ENCODE results near the gene NDNF. TPM values are rescaled to one million over a fixed set of nuclear protein-coding genes. Genes with fewer than 3 reads are reported as not detected.

The NDNF gene
- polyA plus RNA-seq, 3 donors: not detected

DNA sequence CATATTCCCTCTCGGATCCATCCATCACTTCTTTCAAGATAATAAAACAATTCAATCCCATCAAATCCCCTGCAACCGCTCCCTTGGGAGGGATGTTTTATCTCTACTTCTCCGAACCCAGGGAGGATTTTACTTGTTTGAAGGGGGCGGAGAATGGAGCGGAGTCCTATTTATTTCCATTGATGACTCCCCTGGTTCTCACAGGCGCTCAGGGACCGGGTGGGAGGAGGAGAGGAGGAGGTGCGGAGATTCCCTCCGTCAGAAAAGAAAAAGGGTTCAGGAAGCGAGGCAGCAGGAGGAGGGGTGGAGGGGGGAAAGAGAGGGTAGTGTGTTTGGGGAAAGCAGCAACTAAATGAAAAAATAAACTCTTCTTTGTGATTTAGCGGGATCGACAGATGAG is 2.1 kb downstream of the NDNF start:
- TF ChIP-seq, protein P1, sequence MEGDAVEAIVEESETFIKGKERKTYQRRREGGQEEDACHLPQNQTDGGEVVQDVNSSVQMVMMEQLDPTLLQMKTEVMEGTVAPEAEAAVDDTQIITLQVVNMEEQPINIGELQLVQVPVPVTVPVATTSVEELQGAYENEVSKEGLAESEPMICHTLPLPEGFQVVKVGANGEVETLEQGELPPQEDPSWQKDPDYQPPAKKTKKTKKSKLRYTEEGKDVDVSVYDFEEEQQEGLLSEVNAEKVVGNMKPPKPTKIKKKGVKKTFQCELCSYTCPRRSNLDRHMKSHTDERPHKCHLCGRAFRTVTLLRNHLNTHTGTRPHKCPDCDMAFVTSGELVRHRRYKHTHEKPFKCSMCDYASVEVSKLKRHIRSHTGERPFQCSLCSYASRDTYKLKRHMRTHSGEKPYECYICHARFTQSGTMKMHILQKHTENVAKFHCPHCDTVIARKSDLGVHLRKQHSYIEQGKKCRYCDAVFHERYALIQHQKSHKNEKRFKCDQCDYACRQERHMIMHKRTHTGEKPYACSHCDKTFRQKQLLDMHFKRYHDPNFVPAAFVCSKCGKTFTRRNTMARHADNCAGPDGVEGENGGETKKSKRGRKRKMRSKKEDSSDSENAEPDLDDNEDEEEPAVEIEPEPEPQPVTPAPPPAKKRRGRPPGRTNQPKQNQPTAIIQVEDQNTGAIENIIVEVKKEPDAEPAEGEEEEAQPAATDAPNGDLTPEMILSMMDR (IDR thresholded peaks at IDR 0.05): no peak
- WGBS (ENCODE audit: insufficient coverage): 32% methylated on average over 4 of the region's 12 CpGs
- H3K27me3 Mint-ChIP-seq (ENCODE audit: low read depth in 3 of 3): peaks cover 54 to 70% (median 65%) of the 10 kb centered on the region in 3 donors
- H3K9me3 ChIP-seq (replicated peaks in 1 of 2; ENCODE audit: control insufficient read depth in 1 of 2, insufficient read depth in 1 of 2, low read length in 2 of 2): no peaks in the 10 kb centered on the region
- peaks cover 10 to 11% of the 10 kb centered on the region in 2 donors for H3K36me3 Mint-ChIP-seq
- H3K36me3 ChIP-seq (replicated peaks in 1 of 2; ENCODE audit: control insufficient read depth in 1 of 2, insufficient read depth in 2 of 2, low read length in 2 of 2): no peaks in the 10 kb centered on the region
- no peak overlapping the region for H3K27ac ChIP-seq (ENCODE audit: low read depth in 1 of 2, low read length in 2 of 2)
- peaks cover 0 to 24% (median 14%) of the 10 kb centered on the region in 7 donors for H3K9me3 Mint-ChIP-seq
- no peak overlapping the region for H3K9ac ChIP-seq (ENCODE audit: insufficient read depth, low read length, poor library complexity, severe bottlenecking)
- peaks cover 45 to 77% of the 10 kb centered on the region in 2 donors for H3K27me3 ChIP-seq (ENCODE audit: control insufficient read depth in 2 of 2, insufficient read depth in 2 of 2, low read length in 2 of 2)
- peaks cover 24 to 31% of the 10 kb centered on the region in 2 donors for H3K4me1 ChIP-seq (ENCODE audit: control insufficient read depth in 1 of 2, insufficient read depth in 2 of 2, low read length in 2 of 2)
- peak overlapping the region in 1 of 2 donors; percentile 94 for H3K4me3 Mint-ChIP-seq
- DNase-seq: no peak
- intact Hi-C loops (cut with micrococcal nuclease): no loop called here
- peak overlapping the region in 1 of 3 experiments; percentile 76 for H3K4me3 ChIP-seq (replicated peaks in 1 of 3; ENCODE audit: low read depth in 2 of 3, low read length in 3 of 3)
- H3K79me2 ChIP-seq (ENCODE audit: insufficient read depth, low read length): no peaks in the 10 kb centered on the region
- peak overlapping the region; percentile 6 for H2AFZ ChIP-seq (ENCODE audit: insufficient read depth, low read depth, low read length, poor library complexity, severe bottlenecking)
- H3K27ac Mint-ChIP-seq: no peak overlapping the region
- peak overlapping the region; percentile 88 for H3K4me2 ChIP-seq (replicated peaks; ENCODE audit: extremely low read depth, low read length, poor library complexity, severe bottlenecking)
- H4K20me1 ChIP-seq (ENCODE audit: insufficient read depth, low read length): no peaks in the 10 kb centered on the region
- H3K4me1 Mint-ChIP-seq: peaks cover 32% of the 10 kb centered on the region

DNA sequence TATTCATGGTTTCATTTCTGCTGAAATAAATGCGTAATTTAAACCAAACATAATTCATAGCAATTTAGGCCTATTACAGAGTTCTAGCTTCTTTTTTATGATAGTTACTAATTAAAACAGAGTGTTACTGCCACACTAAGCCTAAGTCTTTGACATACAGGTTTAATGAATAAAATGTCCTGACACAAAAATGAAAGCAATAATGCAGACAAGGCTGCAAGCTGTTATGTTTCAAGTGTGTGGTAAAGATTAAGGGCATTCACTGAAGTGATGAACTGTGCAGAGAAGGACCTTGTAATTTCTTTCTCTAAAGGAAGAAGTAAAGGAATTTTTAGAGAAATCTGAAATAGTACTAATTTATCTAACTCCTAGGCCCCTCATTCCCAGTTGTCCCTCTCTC is 2.9 kb downstream of the NDNF start:
- peaks cover 37% of the 10 kb centered on the region for H3K4me1 Mint-ChIP-seq
- H3K9me3 Mint-ChIP-seq: peaks cover 0 to 24% (median 14%) of the 10 kb centered on the region in 7 donors
- H3K27ac Mint-ChIP-seq: no peak overlapping the region
- peaks cover 48 to 66% (median 61%) of the 10 kb centered on the region in 3 donors for H3K27me3 Mint-ChIP-seq (ENCODE audit: low read depth in 3 of 3)
- H4K20me1 ChIP-seq (ENCODE audit: insufficient read depth, low read length): no peaks in the 10 kb centered on the region
- H3K27ac ChIP-seq (ENCODE audit: low read depth in 1 of 2, low read length in 2 of 2): no peak overlapping the region
- H3K4me3 ChIP-seq (replicated peaks in 1 of 3; ENCODE audit: low read depth in 2 of 3, low read length in 3 of 3): no peak overlapping the region
- TF ChIP-seq, protein P1 (IDR thresholded peaks at IDR 0.05): no peak
- no peaks in the 10 kb centered on the region for H3K9me3 ChIP-seq (replicated peaks in 1 of 2; ENCODE audit: control insufficient read depth in 1 of 2, insufficient read depth in 1 of 2, low read length in 2 of 2)
- H3K4me3 Mint-ChIP-seq: no peak overlapping the region
- intact Hi-C loops (cut with micrococcal nuclease): no loop called here
- no peaks in the 10 kb centered on the region for H3K79me2 ChIP-seq (ENCODE audit: insufficient read depth, low read length)
- no peaks in the 10 kb centered on the region for H3K36me3 ChIP-seq (replicated peaks in 1 of 2; ENCODE audit: control insufficient read depth in 1 of 2, insufficient read depth in 2 of 2, low read length in 2 of 2)
- H3K4me1 ChIP-seq (ENCODE audit: control insufficient read depth in 1 of 2, insufficient read depth in 2 of 2, low read length in 2 of 2): peaks cover 30 to 40% of the 10 kb centered on the region in 2 donors
- no peak for DNase-seq
- no peak overlapping the region for H3K4me2 ChIP-seq (replicated peaks; ENCODE audit: extremely low read depth, low read length, poor library complexity, severe bottlenecking)
- H2AFZ ChIP-seq (ENCODE audit: insufficient read depth, low read depth, low read length, poor library complexity, severe bottlenecking): no peak overlapping the region
- no peak overlapping the region for H3K9ac ChIP-seq (ENCODE audit: insufficient read depth, low read length, poor library complexity, severe bottlenecking)
- peaks cover 10 to 11% of the 10 kb centered on the region in 2 donors for H3K36me3 Mint-ChIP-seq
- no CpG with 5 or more reads among the region's 1 CpG for WGBS (ENCODE audit: insufficient coverage)
- peaks cover 39 to 68% of the 10 kb centered on the region in 2 donors for H3K27me3 ChIP-seq (ENCODE audit: control insufficient read depth in 2 of 2, insufficient read depth in 2 of 2, low read length in 2 of 2)
